Breast epithelium (tissue), 3 donors: Measurements from ENCODE around the gene MRPL44.

Source experiments
- POLR2A ChIP-seq: fragments of 450-650 bp; IDR thresholded peaks from one replicate; pipeline ENCODE4 v1.6.1; 2016; ENCODE audit warnings: antibody characterized with exemption, mild to moderate bottlenecking, moderate library complexity
- POLR2AphosphoS5 ChIP-seq, 3 donors: sonication (generic); formaldehyde crosslinking; IDR thresholded peaks; one replicate each; pipeline ENCODE4 v1.6.1; 2017; ENCODE audit warnings: antibody characterized with exemption in 3 of 3
- TF ChIP-seq, protein P1 (sequence below), 3 donors: fragments of 450-650 bp; IDR thresholded peaks; one replicate each; pipeline ENCODE4 v1.5.1; 2016 to 2017; ENCODE audit warnings: antibody characterized with exemption in 3 of 3, mild to moderate bottlenecking in 3 of 3, moderate library complexity in 3 of 3

DNA sequence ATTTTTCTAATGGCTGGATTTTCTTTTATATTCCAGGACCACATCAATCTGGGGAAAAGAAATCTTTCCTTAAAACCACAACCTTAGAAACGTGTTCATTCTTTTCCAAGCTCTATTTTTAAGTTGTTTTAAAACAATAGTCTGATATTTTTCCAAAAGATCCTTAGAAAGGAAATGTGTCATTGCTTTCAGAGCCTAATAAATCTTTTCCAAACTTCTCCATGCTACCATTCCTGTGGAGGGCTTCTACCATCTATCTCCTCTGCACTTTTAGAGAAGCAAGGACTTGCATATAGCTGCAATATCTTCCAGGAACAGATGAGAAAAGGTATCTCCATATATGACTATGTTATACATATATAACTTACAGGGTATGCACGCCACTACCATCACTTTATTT, 33.3 kb upstream of the MRPL44 start:
- TF ChIP-seq, protein P1, sequence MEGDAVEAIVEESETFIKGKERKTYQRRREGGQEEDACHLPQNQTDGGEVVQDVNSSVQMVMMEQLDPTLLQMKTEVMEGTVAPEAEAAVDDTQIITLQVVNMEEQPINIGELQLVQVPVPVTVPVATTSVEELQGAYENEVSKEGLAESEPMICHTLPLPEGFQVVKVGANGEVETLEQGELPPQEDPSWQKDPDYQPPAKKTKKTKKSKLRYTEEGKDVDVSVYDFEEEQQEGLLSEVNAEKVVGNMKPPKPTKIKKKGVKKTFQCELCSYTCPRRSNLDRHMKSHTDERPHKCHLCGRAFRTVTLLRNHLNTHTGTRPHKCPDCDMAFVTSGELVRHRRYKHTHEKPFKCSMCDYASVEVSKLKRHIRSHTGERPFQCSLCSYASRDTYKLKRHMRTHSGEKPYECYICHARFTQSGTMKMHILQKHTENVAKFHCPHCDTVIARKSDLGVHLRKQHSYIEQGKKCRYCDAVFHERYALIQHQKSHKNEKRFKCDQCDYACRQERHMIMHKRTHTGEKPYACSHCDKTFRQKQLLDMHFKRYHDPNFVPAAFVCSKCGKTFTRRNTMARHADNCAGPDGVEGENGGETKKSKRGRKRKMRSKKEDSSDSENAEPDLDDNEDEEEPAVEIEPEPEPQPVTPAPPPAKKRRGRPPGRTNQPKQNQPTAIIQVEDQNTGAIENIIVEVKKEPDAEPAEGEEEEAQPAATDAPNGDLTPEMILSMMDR (IDR thresholded peaks at IDR 0.05) = no peak
- TF ChIP-seq POLR2AphosphoS5 (IDR thresholded peaks at IDR 0.05) = no peak
- no peak for TF ChIP-seq POLR2A
